ENCODE results near the gene VAV2. TPM values are rescaled to one million over a fixed set of nuclear protein-coding genes. Genes with fewer than 3 reads are reported as not detected.

Gene VAV2
- polyA plus RNA-seq, 3 donors from 2014 or later: 0.12 to 0.28 TPM; not detected in 1

GRCh38 chr9:133718563-133719315, 273.4 kb downstream of the VAV2 start:
- no peaks in the 10 kb centered on the region for H3K4me1 Mint-ChIP-seq
- no peak for DNase-seq
- no peak overlapping the region for H3K27ac Mint-ChIP-seq
- H3K4me3 Mint-ChIP-seq: no peak overlapping the region
- H3K36me3 Mint-ChIP-seq: peaks cover 0 to 7% (median 0%) of the 10 kb centered on the region in 3 donors
- H3K9me3 Mint-ChIP-seq: no peaks in the 10 kb centered on the region
- H3K27me3 Mint-ChIP-seq (ENCODE audit: low read depth in 3 of 3): peaks cover 1 to 6% (median 3%) of the 10 kb centered on the region in 3 donors

GRCh38 chr9:133717113-133718031, 274.8 kb downstream of the VAV2 start:
- no peak overlapping the region for H3K27ac Mint-ChIP-seq
- no peaks in the 10 kb centered on the region for H3K9me3 Mint-ChIP-seq
- no peaks in the 10 kb centered on the region for H3K4me1 Mint-ChIP-seq
- no peak overlapping the region for H3K4me3 Mint-ChIP-seq
- DNase-seq: no peak
- peaks cover 1 to 7% (median 3%) of the 10 kb centered on the region in 3 donors for H3K27me3 Mint-ChIP-seq (ENCODE audit: low read depth in 3 of 3)
- H3K36me3 Mint-ChIP-seq: peaks cover 0 to 7% (median 0%) of the 10 kb centered on the region in 3 donors

DNA sequence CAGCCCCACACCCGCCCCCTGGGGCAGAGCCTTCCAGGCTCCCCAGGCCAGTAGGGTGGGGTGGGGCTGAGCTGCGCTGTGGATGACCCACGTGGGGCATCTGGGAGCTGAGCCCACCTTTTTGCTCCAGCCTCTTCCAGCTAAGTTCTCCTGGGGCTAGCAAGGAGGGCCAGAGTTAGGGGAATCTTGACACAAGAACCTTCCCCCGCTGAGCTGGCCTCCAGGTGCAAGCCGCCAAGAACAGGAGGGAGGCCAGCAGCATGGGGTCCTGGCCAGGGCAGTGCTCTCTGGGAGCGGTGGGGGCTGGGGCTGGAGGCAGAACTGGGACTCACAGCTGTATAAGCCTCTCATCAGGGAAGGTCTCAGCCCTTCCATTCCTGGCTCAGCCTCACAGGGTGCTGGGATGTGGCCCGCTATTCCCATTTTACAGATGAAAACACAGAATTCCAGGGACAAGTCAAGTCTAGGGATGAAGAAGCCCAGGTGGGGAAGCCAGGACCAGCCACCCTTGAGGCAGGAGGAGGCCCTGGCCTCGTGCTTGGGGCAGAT, 275.5 kb downstream of the VAV2 start:
- Mint-ChIP-seq H3K4me3 (no peak overlapping the region), H3K27ac (no peak overlapping the region), H3K4me1 (no peaks in the 10 kb centered on the region), H3K9me3 (no peaks in the 10 kb centered on the region), H3K36me3 (peaks cover 0 to 7% (median 0%) of the 10 kb centered on the region in 3 donors), H3K27me3 (ENCODE audit: low read depth in 3 of 3) (peaks cover 1 to 5% (median 3%) of the 10 kb centered on the region in 3 donors)
- DNase-seq: no peak

- peaks cover 0 to 7% (median 0%) of the 10 kb centered on the region in 3 donors for H3K36me3 Mint-ChIP-seq
These were observed 276.1 kb downstream of the VAV2 start for GRCh38 chr9:133715866-133716563.

DNA sequence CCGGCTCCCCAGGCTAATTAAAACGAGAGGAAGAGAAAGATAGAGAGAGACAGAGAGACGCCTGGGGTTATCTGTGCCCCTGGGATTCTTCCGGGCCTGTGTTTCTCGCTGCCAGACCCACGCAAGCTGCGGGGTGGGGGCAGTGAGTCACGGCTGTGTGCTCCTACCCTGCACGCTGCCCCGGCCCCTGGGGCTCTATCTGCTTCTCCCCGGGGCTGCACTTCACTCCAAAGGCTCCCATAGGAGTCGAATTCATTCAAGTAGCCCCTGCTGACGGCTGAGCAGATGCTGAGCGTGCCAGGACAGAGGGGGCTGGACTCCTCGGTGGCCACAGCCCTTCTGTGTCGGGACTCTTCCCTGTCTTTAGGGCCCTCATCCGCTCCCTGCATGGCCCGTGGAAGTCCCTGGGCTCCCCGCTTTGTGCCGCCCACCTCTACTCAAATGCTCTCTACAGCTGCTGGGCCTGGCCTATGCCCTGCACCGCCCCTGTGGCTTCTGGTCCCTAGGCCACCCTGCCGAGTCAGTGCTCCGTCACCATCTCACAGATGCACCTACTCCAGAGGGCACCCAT, 276.7 kb downstream of the VAV2 start:
- Mint-ChIP-seq H3K36me3 (peaks cover 0 to 2% (median 0%) of the 10 kb centered on the region in 3 donors), H3K27ac (no peak overlapping the region), H3K4me1 (no peaks in the 10 kb centered on the region), H3K27me3 (ENCODE audit: low read depth in 3 of 3) (peaks cover 0 to 2% (median 1%) of the 10 kb centered on the region in 3 donors), H3K9me3 (no peaks in the 10 kb centered on the region), H3K4me3 (no peak overlapping the region)
- no peak for DNase-seq

More at GRCh38 chr9:133715866-133716563, 276.1 kb downstream of the VAV2 start:
- H3K4me1 Mint-ChIP-seq: no peaks in the 10 kb centered on the region
- no peak for DNase-seq
- H3K9me3 Mint-ChIP-seq: no peaks in the 10 kb centered on the region
- H3K4me3 Mint-ChIP-seq: no peak overlapping the region
- H3K27ac Mint-ChIP-seq: no peak overlapping the region
- peaks cover 1 to 4% (median 1%) of the 10 kb centered on the region in 3 donors for H3K27me3 Mint-ChIP-seq (ENCODE audit: low read depth in 3 of 3)

GRCh38 chr9:133714606-133715294, 277.4 kb downstream of the VAV2 start:
- Mint-ChIP-seq H3K4me3 (no peak overlapping the region), H3K27me3 (ENCODE audit: low read depth in 3 of 3) (peaks cover 0 to 2% (median 1%) of the 10 kb centered on the region in 3 donors), H3K27ac (no peak overlapping the region), H3K9me3 (no peaks in the 10 kb centered on the region), H3K4me1 (no peaks in the 10 kb centered on the region), H3K36me3 (no peaks in the 10 kb centered on the region)
- DNase-seq: no peak

DNA sequence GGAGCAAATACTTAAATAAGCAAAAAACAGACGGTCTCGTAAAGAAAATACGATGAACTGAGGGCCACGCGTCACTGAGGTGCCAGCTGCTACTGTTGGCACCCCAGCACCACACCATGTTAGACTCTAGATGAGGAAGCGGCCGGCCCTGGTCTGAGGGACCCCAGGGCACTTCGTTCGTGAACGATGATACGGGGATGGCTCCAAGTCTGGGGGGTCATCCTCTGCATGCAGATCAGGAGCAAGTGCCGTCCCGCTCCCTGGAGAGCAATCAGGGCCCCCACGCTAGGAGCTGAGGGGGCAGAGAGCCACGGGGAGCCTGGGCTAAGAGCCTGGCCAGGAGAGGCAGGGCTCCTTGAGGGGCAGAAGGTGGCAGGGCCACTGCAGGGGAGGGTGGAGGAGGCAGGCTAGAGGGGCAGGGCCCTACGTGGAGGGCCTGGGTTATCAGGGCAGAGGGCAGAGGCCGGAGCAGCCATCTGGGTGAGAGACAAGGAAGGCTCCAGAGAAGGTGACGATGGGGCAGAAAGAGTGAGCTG, 278.1 kb downstream of the VAV2 start:
- Mint-ChIP-seq H3K27ac (no peak overlapping the region), H3K36me3 (no peaks in the 10 kb centered on the region), H3K4me1 (no peaks in the 10 kb centered on the region), H3K27me3 (ENCODE audit: low read depth in 3 of 3) (peaks cover 0 to 2% (median 1%) of the 10 kb centered on the region in 3 donors), H3K4me3 (no peak overlapping the region), H3K9me3 (no peaks in the 10 kb centered on the region)
- DNase-seq: no peak

DNA sequence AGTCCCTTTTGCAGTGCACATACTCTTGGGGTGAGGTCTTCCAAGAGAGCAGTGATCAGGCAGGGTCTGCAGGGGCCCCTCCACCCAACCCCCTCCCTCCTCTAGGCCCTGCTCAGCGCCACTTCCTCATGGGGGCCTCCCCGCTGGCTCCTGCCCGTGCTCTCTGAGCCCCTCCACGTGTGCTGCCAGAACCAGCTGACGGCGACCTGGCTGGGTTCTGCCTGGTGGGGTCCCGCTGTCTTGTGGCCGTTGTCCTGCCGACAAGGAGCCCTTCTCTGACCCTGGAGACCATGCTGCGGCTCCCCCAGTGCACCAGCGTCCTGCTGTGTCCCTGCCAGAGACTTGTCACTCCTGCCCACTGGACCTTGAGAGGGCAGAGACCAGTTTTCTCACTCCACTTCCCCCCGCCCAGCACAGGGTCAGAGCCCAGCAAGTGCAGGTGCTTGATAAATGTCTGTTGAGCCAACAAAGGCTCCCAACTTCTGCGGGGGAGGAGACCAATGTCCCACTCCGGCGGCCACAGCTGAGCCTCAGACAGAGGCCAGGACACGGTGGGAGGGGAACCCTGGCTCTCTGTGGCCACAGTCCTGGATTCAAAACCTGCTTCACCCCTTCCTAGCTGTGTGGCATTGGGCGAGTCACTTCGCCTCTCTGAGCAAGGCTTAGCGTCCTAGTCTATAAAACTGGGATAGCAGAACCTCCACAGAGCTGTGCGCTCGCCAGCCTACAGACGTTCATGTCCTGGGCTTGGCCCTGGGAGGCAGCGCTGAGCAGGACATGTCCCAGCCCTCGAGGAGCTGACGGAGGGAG, 278.8 kb downstream of the VAV2 start:
- Mint-ChIP-seq H3K9me3 (no peaks in the 10 kb centered on the region), H3K27ac (no peak overlapping the region)

DNA sequence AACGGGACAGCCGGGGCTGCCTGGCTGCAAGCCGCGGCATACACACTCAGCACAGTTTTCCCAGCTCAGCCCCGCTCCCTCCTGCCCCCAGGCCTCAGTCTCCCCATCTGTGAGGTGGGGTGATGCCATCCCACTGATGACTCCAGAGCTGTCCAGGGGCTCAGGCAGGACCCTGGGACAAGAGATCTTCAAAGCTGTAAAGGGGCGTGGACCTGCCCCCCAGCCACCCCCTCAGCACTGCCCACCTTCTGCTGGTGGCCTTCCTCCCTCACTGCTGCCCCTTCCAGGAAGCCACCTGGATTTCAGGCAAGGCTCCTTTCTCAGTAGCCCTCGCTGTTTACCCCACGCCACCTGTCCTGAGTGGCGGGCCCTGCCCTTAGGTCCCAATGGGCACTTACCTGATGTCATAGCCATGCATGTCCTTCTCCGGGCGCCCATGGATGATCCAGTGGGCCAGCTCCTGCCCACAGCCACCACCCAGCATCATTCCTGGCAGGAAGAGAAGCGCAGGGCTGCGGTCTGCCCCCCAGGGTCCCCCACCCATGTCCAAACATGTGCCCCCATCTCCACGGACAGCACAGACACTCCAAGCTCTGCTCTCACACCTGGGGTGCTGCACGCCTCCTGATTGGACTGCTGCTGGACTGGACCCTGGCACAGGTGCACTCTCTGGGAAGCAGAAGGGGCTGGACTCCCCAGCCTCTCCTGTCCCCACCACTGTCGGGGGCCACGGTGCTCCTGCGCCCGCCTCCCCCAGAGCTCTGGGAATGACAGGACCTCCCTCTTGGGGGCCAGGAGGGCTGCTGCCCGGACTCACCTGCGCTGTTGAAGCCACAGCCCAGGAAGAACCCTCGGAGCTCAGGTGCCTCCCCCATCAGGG, 279.7 kb downstream of the VAV2 start:
- no peaks in the 10 kb centered on the region for H3K9me3 Mint-ChIP-seq
- no peak overlapping the region for H3K4me3 Mint-ChIP-seq
- no peak for DNase-seq
- peaks cover 0 to 2% (median 0%) of the 10 kb centered on the region in 3 donors for H3K27me3 Mint-ChIP-seq (ENCODE audit: low read depth in 3 of 3)
- H3K27ac Mint-ChIP-seq: no peak overlapping the region
- H3K36me3 Mint-ChIP-seq: no peaks in the 10 kb centered on the region
- H3K4me1 Mint-ChIP-seq: no peaks in the 10 kb centered on the region

More for the DNA sequence above, 278.8 kb downstream of the VAV2 start:
- Mint-ChIP-seq H3K4me1 (no peaks in the 10 kb centered on the region), H3K36me3 (no peaks in the 10 kb centered on the region), H3K4me3 (no peak overlapping the region), H3K27me3 (ENCODE audit: low read depth in 3 of 3) (peaks cover 0 to 2% (median 1%) of the 10 kb centered on the region in 3 donors)
- DNase-seq: no peak
